GM23338 (cell line): ENCODE results near the gene VPS13A. TPM values are rescaled to one million over a fixed set of nuclear protein-coding genes. Genes with fewer than 3 reads are reported as not detected.

Source experiments
- ATAC-seq: fragments of 200-7000 bp; cut with Tn5 transposase; 3 replicates; pipeline ENCODE4 v1.9.1; 2020
- DNase-seq: peaks from one replicate; pipeline ENCODE4 v3.0.0-alpha.2; 2015; ENCODE audit warnings: low spot score
- H2AFZ ChIP-seq: fragments of 200-600 bp; sonication (generic); 2 replicates; pipeline ENCODE4 v1.8.0; 2016; ENCODE audit warnings: antibody characterized with exemption, mild to moderate bottlenecking, moderate library complexity
- H3F3A ChIP-seq: fragments of 200-600 bp; sonication (generic); replicated peaks from 2 replicates; pipeline ENCODE4 v1.8.0; 2017; ENCODE audit warnings: antibody characterized with exemption, mixed run types, low read depth
- H3K27ac ChIP-seq: fragments of 200-600 bp; sonication (generic); 2 replicates; pipeline ENCODE4 v1.6.1; 2016; ENCODE audit warnings: low read depth
- H3K27me3 ChIP-seq: fragments of 200-600 bp; sonication (generic); 2 replicates; pipeline ENCODE4 v1.8.0; 2016; ENCODE audit warnings: mild to moderate bottlenecking, mixed run types, moderate library complexity; ENCODE audit not compliant: insufficient read depth
- H3K36me3 ChIP-seq: fragments of 200-600 bp; sonication (generic); 2 replicates; pipeline ENCODE4 v1.8.0; 2016; ENCODE audit warnings: mild to moderate bottlenecking; ENCODE audit not compliant: insufficient read depth
- H3K4me1 ChIP-seq: fragments of 200-600 bp; sonication (generic); 2 replicates; pipeline ENCODE4 v1.8.0; 2016; ENCODE audit warnings: mild to moderate bottlenecking, moderate library complexity; ENCODE audit not compliant: insufficient read depth
- H3K4me2 ChIP-seq: fragments of 200-600 bp; sonication (generic); 2 replicates; pipeline ENCODE4 v1.7.1; 2017; ENCODE audit warnings: mixed run types
- H3K4me3 ChIP-seq: fragments of 200-600 bp; sonication (generic); 2 replicates; pipeline ENCODE4 v1.6.1; 2016; ENCODE audit warnings: mixed run types
- H3K79me2 ChIP-seq: fragments of 200-600 bp; sonication (generic); replicated peaks from 2 replicates; pipeline ENCODE4 v1.8.0; 2017; ENCODE audit warnings: mild to moderate bottlenecking; ENCODE audit not compliant: insufficient read depth
- H3K9me2 ChIP-seq: fragments of 200-600 bp; sonication (generic); 2 replicates; pipeline ENCODE4 v1.8.0; 2017; ENCODE audit not compliant: insufficient read depth
- H4K20me1 ChIP-seq: fragments of 200-600 bp; sonication (generic); replicated peaks from 2 replicates; pipeline ENCODE4 v1.8.0; 2017; ENCODE audit warnings: mild to moderate bottlenecking; ENCODE audit not compliant: insufficient read depth
- H3K27ac Mint-ChIP-seq: 2 replicates; pipeline ENCODE4 v1.8.0; 2020; ENCODE audit warnings: inconsistent platforms, mild to moderate bottlenecking, moderate library complexity, mixed read lengths
- H3K27me3 Mint-ChIP-seq: 3 replicates; pipeline ENCODE4 v1.8.0; 2022; ENCODE audit warnings: low read depth, mild to moderate bottlenecking, moderate library complexity, mixed read lengths, inconsistent platforms; ENCODE audit not compliant: insufficient read depth, poor library complexity
- H3K36me3 Mint-ChIP-seq: 3 replicates; pipeline ENCODE4 v1.8.0; 2021; ENCODE audit warnings: low read depth, mild to moderate bottlenecking, inconsistent platforms, moderate library complexity, mixed read lengths
- H3K4me1 Mint-ChIP-seq: 3 replicates; pipeline ENCODE4 v1.8.0; 2020; ENCODE audit warnings: mild to moderate bottlenecking, inconsistent platforms, mixed read lengths
- H3K4me3 Mint-ChIP-seq: 3 replicates; pipeline ENCODE4 v1.8.0; 2021; ENCODE audit warnings: moderate library complexity, mild to moderate bottlenecking, inconsistent platforms, mixed read lengths
- H3K9me3 Mint-ChIP-seq: 3 replicates; pipeline ENCODE4 v1.8.0; 2020; ENCODE audit warnings: moderate library complexity, mild to moderate bottlenecking, inconsistent platforms, mixed read lengths
- CREB1 ChIP-seq: fragments of 250-450 bp; sonication (Bioruptor Pico); IDR thresholded peaks from 2 replicates; pipeline ENCODE4 v1.5.0; 2020; ENCODE audit warnings: low read depth, mild to moderate bottlenecking, moderate library complexity
- EZH2 ChIP-seq: fragments of 200-600 bp; sonication (generic); IDR thresholded peaks from one replicate; pipeline ENCODE4 v1.8.0; 2017; ENCODE audit warnings: antibody characterized with exemption, mild to moderate bottlenecking, low read depth; ENCODE audit not compliant: unreplicated experiment
- EZH2phosphoT487 ChIP-seq: fragments of 200-600 bp; sonication (generic); IDR thresholded peaks from one replicate; pipeline ENCODE4 v1.8.1; 2018; ENCODE audit warnings: antibody characterized with exemption; ENCODE audit not compliant: unreplicated experiment
- JUNB ChIP-seq: IDR thresholded peaks from one replicate; pipeline ENCODE4 v1.6.1; 2016; ENCODE audit warnings: antibody characterized with exemption; ENCODE audit not compliant: unreplicated experiment
- NANOG ChIP-seq: IDR thresholded peaks from 2 replicates; pipeline ENCODE4 v1.6.1; 2016; ENCODE audit warnings: antibody characterized with exemption, borderline replicate concordance
- POLR2AphosphoS5 ChIP-seq: IDR thresholded peaks from 2 replicates; pipeline ENCODE4 v1.6.1; 2016; ENCODE audit warnings: antibody characterized with exemption, low read depth
- STAT1 ChIP-seq: IDR thresholded peaks from one replicate; pipeline ENCODE4 v1.6.1; 2016; ENCODE audit warnings: antibody characterized with exemption; ENCODE audit not compliant: unreplicated experiment
- ZNF114 ChIP-seq: fragments of 250-450 bp; sonication (Bioruptor Pico); IDR thresholded peaks from 2 replicates; pipeline ENCODE4 v1.5.0; 2020; ENCODE audit warnings: mild to moderate bottlenecking, moderate library complexity
- ZNF331 ChIP-seq: fragments of 250-450 bp; sonication (Bioruptor Pico); IDR thresholded peaks from 2 replicates; pipeline ENCODE4 v1.5.0; 2020; ENCODE audit warnings: low read depth, mild to moderate bottlenecking, moderate library complexity
- polyA plus RNA-seq: library from polyadenylated mRNA; unstranded; fragments of >200 nt; fragmentation: Nextera tagmentation; extraction: Ambion mirVana; gene quantifications from 2 replicates; pipeline ENCODE4 v1.2.1, GENCODE V29; 2016
- total RNA-seq: library from RNA; depleted of rRNA; stranded (reverse); fragments of >200 nt; shearing (Covaris generic); gene quantifications from 2 replicates; pipeline ENCODE4 v1.2.3, GENCODE V29; 2014
- TF ChIP-seq, protein P1 (sequence below): IDR thresholded peaks from one replicate; pipeline ENCODE4 v1.6.1; 2018; ENCODE audit warnings: antibody characterized with exemption; ENCODE audit not compliant: unreplicated experiment
- TF ChIP-seq, protein P2 (sequence below): IDR thresholded peaks from 2 replicates; pipeline ENCODE4 v1.6.1; 2016; ENCODE audit warnings: antibody characterized with exemption
- TF ChIP-seq, protein P3 (sequence below): fragments of 250-450 bp; sonication (Bioruptor Pico); IDR thresholded peaks from 2 replicates; pipeline ENCODE4 v1.5.0; 2020; ENCODE audit warnings: mild to moderate bottlenecking, moderate library complexity
- TF ChIP-seq, protein P4 (sequence below), 2 experiments: fragments of 200-600 bp in 1 of 2; sonication (generic) in 1 of 2; conservative IDR thresholded peaks; 2 replicates each; pipeline versions ENCODE4 v1.5.1 to v1.6.1; 2016 to 2017; ENCODE audit warnings: antibody characterized with exemption in 2 of 2, low read depth in 2 of 2, mild to moderate bottlenecking in 2 of 2, moderate library complexity in 1 of 2

The VPS13A gene
- total and polyA plus RNA-seq, 2 experiments from 2014 or later: 45.9 to 68.1 TPM

DNA sequence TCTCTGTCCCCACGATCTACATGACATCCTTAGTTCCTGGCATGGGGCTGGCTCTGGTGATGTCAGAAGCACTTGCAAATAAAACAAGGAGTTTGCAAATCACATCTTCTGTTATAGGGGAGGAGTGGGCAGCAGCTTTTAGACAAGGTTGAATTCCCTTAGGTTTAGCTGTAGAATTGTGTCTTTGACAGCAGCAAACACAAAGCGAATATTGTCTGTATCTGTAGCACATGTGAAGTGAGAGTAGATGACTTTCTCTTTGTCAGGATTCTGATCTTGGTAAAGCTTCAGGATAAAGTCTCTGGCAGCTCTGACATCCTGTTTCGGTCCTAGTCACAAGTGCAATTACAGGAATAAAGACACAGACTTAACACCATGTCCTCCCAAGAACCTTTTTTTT is 246.5 kb downstream of the VPS13A start:
- DNase-seq: no peak
- H3K4me1 ChIP-seq: no peaks in the 10 kb centered on the region
- no peaks in the 10 kb centered on the region for H3F3A ChIP-seq
- Mint-ChIP-seq H3K36me3 (peaks cover 26% of the 10 kb centered on the region), H3K4me1 (peaks cover 7% of the 10 kb centered on the region; the same call in 2 of the 3 replicates), H3K4me3 (no peak overlapping the region), H3K27me3 (peaks cover 2% of the 10 kb centered on the region), H3K27ac (no peak overlapping the region), H3K9me3 (no peaks in the 10 kb centered on the region)
- H3K4me3 ChIP-seq: no peak overlapping the region
- ATAC-seq: no peak
- H3K36me3 ChIP-seq: no peaks in the 10 kb centered on the region
- H3K79me2 ChIP-seq: no peaks in the 10 kb centered on the region
- no peak overlapping the region for H3K4me2 ChIP-seq
- no peaks in the 10 kb centered on the region for H4K20me1 ChIP-seq
- no peak overlapping the region for H2AFZ ChIP-seq
- no peaks in the 10 kb centered on the region for H3K9me2 ChIP-seq
- H3K27me3 ChIP-seq: no peaks in the 10 kb centered on the region
- TF ChIP-seq, protein P1, sequence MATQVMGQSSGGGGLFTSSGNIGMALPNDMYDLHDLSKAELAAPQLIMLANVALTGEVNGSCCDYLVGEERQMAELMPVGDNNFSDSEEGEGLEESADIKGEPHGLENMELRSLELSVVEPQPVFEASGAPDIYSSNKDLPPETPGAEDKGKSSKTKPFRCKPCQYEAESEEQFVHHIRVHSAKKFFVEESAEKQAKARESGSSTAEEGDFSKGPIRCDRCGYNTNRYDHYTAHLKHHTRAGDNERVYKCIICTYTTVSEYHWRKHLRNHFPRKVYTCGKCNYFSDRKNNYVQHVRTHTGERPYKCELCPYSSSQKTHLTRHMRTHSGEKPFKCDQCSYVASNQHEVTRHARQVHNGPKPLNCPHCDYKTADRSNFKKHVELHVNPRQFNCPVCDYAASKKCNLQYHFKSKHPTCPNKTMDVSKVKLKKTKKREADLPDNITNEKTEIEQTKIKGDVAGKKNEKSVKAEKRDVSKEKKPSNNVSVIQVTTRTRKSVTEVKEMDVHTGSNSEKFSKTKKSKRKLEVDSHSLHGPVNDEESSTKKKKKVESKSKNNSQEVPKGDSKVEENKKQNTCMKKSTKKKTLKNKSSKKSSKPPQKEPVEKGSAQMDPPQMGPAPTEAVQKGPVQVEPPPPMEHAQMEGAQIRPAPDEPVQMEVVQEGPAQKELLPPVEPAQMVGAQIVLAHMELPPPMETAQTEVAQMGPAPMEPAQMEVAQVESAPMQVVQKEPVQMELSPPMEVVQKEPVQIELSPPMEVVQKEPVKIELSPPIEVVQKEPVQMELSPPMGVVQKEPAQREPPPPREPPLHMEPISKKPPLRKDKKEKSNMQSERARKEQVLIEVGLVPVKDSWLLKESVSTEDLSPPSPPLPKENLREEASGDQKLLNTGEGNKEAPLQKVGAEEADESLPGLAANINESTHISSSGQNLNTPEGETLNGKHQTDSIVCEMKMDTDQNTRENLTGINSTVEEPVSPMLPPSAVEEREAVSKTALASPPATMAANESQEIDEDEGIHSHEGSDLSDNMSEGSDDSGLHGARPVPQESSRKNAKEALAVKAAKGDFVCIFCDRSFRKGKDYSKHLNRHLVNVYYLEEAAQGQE: no peak
- TF ChIP-seq, protein P2, sequence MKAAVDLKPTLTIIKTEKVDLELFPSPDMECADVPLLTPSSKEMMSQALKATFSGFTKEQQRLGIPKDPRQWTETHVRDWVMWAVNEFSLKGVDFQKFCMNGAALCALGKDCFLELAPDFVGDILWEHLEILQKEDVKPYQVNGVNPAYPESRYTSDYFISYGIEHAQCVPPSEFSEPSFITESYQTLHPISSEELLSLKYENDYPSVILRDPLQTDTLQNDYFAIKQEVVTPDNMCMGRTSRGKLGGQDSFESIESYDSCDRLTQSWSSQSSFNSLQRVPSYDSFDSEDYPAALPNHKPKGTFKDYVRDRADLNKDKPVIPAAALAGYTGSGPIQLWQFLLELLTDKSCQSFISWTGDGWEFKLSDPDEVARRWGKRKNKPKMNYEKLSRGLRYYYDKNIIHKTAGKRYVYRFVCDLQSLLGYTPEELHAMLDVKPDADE: no peak
- TF ChIP-seq NANOG: no peak
- TF ChIP-seq, protein P3, sequence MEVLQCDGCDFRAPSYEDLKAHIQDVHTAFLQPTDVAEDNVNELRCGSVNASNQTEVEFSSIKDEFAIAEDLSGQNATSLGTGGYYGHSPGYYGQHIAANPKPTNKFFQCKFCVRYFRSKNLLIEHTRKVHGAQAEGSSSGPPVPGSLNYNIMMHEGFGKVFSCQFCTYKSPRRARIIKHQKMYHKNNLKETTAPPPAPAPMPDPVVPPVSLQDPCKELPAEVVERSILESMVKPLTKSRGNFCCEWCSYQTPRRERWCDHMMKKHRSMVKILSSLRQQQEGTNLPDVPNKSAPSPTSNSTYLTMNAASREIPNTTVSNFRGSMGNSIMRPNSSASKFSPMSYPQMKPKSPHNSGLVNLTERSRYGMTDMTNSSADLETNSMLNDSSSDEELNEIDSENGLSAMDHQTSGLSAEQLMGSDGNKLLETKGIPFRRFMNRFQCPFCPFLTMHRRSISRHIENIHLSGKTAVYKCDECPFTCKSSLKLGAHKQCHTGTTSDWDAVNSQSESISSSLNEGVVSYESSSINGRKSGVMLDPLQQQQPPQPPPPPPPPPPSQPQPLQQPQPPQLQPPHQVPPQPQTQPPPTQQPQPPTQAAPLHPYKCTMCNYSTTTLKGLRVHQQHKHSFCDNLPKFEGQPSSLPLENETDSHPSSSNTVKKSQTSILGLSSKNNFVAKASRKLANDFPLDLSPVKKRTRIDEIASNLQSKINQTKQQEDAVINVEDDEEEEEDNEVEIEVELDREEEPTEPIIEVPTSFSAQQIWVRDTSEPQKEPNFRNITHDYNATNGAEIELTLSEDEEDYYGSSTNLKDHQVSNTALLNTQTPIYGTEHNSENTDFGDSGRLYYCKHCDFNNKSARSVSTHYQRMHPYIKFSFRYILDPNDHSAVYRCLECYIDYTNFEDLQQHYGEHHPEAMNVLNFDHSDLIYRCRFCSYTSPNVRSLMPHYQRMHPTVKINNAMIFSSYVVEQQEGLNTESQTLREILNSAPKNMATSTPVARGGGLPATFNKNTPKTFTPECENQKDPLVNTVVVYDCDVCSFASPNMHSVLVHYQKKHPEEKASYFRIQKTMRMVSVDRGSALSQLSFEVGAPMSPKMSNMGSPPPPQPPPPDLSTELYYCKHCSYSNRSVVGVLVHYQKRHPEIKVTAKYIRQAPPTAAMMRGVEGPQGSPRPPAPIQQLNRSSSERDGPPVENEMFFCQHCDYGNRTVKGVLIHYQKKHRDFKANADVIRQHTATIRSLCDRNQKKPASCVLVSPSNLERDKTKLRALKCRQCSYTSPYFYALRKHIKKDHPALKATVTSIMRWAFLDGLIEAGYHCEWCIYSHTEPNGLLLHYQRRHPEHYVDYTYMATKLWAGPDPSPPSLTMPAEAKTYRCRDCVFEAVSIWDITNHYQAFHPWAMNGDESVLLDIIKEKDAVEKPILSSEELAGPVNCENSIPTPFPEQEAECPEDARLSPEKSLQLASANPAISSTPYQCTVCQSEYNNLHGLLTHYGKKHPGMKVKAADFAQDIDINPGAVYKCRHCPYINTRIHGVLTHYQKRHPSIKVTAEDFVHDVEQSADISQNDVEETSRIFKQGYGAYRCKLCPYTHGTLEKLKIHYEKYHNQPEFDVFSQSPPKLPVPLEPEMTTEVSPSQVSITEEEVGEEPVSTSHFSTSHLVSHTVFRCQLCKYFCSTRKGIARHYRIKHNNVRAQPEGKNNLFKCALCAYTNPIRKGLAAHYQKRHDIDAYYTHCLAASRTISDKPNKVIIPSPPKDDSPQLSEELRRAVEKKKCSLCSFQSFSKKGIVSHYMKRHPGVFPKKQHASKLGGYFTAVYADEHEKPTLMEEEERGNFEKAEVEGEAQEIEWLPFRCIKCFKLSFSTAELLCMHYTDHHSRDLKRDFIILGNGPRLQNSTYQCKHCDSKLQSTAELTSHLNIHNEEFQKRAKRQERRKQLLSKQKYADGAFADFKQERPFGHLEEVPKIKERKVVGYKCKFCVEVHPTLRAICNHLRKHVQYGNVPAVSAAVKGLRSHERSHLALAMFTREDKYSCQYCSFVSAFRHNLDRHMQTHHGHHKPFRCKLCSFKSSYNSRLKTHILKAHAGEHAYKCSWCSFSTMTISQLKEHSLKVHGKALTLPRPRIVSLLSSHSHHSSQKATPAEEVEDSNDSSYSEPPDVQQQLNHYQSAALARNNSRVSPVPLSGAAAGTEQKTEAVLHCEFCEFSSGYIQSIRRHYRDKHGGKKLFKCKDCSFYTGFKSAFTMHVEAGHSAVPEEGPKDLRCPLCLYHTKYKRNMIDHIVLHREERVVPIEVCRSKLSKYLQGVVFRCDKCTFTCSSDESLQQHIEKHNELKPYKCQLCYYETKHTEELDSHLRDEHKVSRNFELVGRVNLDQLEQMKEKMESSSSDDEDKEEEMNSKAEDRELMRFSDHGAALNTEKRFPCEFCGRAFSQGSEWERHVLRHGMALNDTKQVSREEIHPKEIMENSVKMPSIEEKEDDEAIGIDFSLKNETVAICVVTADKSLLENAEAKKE (CRISPR knock-in tag): no peak
- no peak for TF ChIP-seq STAT1
- no peak for TF ChIP-seq EZH2
- no peak for TF ChIP-seq ZNF114 (CRISPR knock-in tag)
- TF ChIP-seq ZNF331 (CRISPR knock-in tag): no peak
- TF ChIP-seq JUNB: no peak
- TF ChIP-seq, protein P4, sequence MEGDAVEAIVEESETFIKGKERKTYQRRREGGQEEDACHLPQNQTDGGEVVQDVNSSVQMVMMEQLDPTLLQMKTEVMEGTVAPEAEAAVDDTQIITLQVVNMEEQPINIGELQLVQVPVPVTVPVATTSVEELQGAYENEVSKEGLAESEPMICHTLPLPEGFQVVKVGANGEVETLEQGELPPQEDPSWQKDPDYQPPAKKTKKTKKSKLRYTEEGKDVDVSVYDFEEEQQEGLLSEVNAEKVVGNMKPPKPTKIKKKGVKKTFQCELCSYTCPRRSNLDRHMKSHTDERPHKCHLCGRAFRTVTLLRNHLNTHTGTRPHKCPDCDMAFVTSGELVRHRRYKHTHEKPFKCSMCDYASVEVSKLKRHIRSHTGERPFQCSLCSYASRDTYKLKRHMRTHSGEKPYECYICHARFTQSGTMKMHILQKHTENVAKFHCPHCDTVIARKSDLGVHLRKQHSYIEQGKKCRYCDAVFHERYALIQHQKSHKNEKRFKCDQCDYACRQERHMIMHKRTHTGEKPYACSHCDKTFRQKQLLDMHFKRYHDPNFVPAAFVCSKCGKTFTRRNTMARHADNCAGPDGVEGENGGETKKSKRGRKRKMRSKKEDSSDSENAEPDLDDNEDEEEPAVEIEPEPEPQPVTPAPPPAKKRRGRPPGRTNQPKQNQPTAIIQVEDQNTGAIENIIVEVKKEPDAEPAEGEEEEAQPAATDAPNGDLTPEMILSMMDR (conservative IDR thresholded peaks at IDR 0.05; ENCODE audit: low read depth in 2 of 2): no peak
- no peak for TF ChIP-seq CREB1 (CRISPR knock-in tag)
- no peak for TF ChIP-seq EZH2phosphoT487
- TF ChIP-seq POLR2AphosphoS5: no peak
- H3K27ac ChIP-seq: no peak overlapping the region
